ENCODE data around the gene CDH6. TPM values are rescaled to one million over a fixed set of nuclear protein-coding genes. Genes with fewer than 3 reads are reported as not detected.

Gene CDH6
- total and polyA plus RNA-seq, 10 donors = 0.11 to 2.7 (median 0.60) TPM

DNA sequence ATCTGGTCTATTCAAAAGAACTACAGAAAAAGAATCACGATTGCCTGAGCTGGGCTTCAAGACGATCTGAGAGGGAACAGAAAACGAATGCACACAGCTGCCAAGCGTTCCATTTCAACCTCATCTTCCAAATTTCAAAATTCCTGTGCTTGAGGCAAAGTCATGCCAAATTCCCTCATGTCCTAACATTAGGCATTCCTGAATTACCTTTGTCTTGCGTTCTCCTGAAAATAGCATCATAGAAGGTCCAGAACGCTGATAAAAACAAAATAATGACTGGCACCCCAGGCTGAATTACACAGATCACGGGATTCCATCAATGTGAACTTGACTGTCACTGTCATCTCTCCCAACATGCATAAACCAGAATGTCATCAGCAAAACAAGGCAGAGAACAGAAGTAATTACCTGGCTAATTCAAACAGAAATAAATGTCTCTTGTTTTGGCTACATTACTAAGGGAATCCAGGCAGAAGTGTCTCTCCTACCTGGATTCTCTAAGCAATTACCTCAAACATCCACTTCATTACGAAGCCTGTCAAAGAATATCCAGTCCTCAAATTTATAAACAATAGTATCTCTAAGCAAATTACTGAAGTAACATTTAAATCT, 12.0 kb upstream of the CDH6 start:
- Histone ChIP-seq H3K27me3 (replicated peaks in 1 of 7) (no peaks in the 10 kb centered on the region), H3K4me3 (no peak overlapping the region), H3K9me3 (no peaks in the 10 kb centered on the region), H3K36me3 (no peaks in the 10 kb centered on the region), H3K27ac (no peak overlapping the region), H3K4me1 (no peaks in the 10 kb centered on the region)
- WGBS, 5 donors = 77 to 87% (median 83%) methylated on average over 8 of the region's 8 CpGs
- no peak for DNase-seq
- TF ChIP-seq POLR2A (IDR thresholded peaks at IDR 0.05) = no peak
- TF ChIP-seq POLR2AphosphoS5 (IDR thresholded peaks at IDR 0.05) = no peak
- TF ChIP-seq, protein P1, sequence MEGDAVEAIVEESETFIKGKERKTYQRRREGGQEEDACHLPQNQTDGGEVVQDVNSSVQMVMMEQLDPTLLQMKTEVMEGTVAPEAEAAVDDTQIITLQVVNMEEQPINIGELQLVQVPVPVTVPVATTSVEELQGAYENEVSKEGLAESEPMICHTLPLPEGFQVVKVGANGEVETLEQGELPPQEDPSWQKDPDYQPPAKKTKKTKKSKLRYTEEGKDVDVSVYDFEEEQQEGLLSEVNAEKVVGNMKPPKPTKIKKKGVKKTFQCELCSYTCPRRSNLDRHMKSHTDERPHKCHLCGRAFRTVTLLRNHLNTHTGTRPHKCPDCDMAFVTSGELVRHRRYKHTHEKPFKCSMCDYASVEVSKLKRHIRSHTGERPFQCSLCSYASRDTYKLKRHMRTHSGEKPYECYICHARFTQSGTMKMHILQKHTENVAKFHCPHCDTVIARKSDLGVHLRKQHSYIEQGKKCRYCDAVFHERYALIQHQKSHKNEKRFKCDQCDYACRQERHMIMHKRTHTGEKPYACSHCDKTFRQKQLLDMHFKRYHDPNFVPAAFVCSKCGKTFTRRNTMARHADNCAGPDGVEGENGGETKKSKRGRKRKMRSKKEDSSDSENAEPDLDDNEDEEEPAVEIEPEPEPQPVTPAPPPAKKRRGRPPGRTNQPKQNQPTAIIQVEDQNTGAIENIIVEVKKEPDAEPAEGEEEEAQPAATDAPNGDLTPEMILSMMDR (IDR thresholded peaks at IDR 0.05 in 8 of 11, conservative IDR thresholded peaks at IDR 0.05 in 3 of 11) = no peak
- intact Hi-C loops (cut with DNase I; ENCODE audit: low total_unique reads) = no loop called here

DNA sequence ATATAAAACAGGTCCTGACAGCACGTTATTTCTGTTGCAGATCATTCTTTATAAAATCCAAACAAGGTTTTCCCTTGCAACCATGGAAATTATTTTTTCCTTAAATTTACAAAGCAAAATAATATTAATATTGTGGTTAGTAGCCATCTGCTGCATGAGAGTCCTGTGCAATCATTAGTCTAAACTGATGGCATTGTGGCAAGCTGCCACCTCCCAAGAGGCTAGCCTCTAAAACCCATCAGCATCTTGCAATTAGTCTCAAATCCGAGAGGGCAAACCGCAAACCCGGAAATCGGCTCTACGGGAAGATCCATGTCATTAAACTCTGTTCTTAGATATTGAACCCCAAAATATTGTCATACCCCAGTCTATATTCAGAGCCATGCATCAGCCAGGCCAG, 11.3 kb upstream of the CDH6 start:
- no peak for DNase-seq
- Histone ChIP-seq H3K27me3 (replicated peaks in 1 of 7) (no peaks in the 10 kb centered on the region), H3K4me3 (no peak overlapping the region), H3K27ac (no peak overlapping the region), H3K9me3 (no peaks in the 10 kb centered on the region), H3K4me1 (no peaks in the 10 kb centered on the region), H3K36me3 (no peaks in the 10 kb centered on the region)
- intact Hi-C loops (cut with DNase I; ENCODE audit: low total_unique reads) = no loop called here
- TF ChIP-seq, protein P1 (IDR thresholded peaks at IDR 0.05 in 8 of 11, conservative IDR thresholded peaks at IDR 0.05 in 3 of 11) = no peak
- TF ChIP-seq POLR2AphosphoS5 (IDR thresholded peaks at IDR 0.05) (no peak), POLR2A (IDR thresholded peaks at IDR 0.05) (no peak)
- WGBS, 5 donors = 87 to 93% (median 90%) methylated on average over 6 of the region's 6 CpGs

DNA sequence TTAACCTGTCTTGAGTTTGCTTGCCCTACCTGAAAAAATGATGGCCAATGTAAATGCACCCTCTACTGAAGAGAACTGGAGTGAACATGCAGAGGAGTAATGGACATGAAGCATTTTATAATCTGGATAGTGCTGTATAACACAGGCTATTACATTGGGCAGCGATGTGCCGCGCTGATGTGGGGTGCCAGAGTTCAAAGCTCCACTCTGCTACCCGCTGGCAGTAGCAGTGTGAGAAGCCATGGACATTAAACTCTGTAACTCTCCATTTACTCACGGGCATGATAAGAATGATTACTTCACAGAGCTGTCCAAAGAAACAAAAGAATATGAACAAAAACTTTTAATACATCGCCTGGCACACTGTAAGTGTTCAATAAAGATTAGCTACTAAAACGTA, 7.5 kb upstream of the CDH6 start:
- Histone ChIP-seq H3K36me3 (no peaks in the 10 kb centered on the region), H3K9me3 (no peaks in the 10 kb centered on the region), H3K27me3 (replicated peaks in 1 of 7) (peaks cover 0 to 4% (median 0%) of the 10 kb centered on the region in 7 donors), H3K27ac (no peak overlapping the region), H3K4me1 (no peaks in the 10 kb centered on the region), H3K4me3 (no peak overlapping the region)
- intact Hi-C loops (cut with DNase I; ENCODE audit: low total_unique reads) = no loop called here
- TF ChIP-seq, protein P1 (IDR thresholded peaks at IDR 0.05 in 8 of 11, conservative IDR thresholded peaks at IDR 0.05 in 3 of 11) = no peak
- DNase-seq = no peak
- 68 to 88% (median 85%) methylated on average over 7 of the region's 7 CpGs for WGBS, 5 donors

DNA sequence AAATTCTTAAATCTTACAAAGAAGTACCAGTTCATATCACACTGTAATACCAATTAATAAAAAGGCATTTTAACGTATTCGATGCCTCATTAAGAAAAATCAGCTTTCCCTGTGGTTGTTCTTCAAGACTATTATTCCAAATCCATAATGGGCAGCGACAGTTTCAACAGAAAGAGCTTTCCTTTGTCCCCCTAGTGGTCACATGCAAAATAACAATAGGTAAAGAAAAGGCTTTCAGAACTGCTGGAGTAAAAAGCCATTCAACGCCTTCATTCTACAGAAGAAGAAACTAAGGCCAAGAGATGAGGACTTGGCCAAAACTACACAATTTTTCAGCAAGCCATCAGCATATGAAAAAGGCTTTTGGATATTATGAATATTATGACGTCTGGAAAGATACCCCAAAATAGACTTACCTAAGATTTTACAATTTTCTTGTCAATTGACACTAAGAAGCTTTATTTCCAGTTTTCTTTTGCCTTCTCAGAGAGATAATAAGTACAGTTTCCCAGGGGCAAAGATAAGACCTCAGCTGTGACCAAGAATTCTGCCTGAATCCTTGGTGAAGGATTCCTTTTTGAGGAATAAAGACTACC, 6.7 kb upstream of the CDH6 start:
- Histone ChIP-seq H3K4me1 (no peaks in the 10 kb centered on the region), H3K27ac (no peak overlapping the region), H3K4me3 (no peak overlapping the region), H3K36me3 (no peaks in the 10 kb centered on the region), H3K27me3 (replicated peaks in 1 of 7) (peaks cover 0 to 8% (median 0%) of the 10 kb centered on the region in 7 donors), H3K9me3 (no peaks in the 10 kb centered on the region)
- intact Hi-C loops (cut with DNase I; ENCODE audit: low total_unique reads) = no loop called here
- no peak for DNase-seq
- 20 to 28% (median 23%) methylated on average over 5 of the region's 5 CpGs for WGBS, 5 donors
- no peak for TF ChIP-seq POLR2AphosphoS5 (IDR thresholded peaks at IDR 0.05)
- TF ChIP-seq, protein P1 (IDR thresholded peaks at IDR 0.05 in 8 of 11, conservative IDR thresholded peaks at IDR 0.05 in 3 of 11) = peak in 10 of 11 experiments; percentile 6 to 70 (median 54)

All from spleen (tissue), 11 donors.